ENCODE measurements around the gene SLC35B1. TPM values are rescaled to one million over a fixed set of nuclear protein-coding genes. Genes with fewer than 3 reads are reported as not detected.

The SLC35B1 gene
- total RNA-seq, 1 donor from 2014 or later = 69.2 TPM

DNA sequence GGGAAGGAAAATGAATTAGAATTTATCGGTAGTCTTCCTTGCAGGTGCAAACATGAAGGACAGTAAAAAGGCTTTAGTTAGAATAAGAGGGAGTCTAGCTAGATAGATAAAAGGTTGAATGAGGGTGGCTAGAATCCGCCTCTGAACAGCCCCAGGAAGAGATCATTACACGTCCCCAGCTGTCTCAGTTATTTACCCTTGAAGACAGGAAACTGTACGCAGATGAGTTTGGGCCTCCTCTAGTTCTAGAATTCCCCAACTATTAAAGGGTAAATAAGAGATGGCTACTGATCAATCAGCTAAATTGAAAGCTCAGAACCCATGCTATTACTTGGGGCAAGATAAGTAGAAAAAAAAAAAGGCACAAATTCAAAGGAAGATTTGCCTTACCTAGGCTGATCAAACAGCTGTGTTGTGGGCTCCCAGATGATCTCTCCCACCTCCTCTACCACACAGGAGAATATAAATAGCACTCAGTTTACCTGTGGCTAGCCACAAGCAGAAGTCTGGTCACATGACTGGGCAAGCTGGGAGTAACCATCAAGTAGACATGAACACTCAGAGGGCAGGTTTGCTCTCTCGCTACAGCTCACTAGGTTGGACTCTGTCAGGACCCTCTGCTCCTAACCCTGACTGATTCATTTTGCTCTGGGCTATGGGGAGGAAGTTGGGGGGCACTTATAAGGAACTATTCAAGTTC lies 39.2 kb upstream of the SLC35B1 start:
- H3K36me3 Mint-ChIP-seq = peaks cover 3% of the 10 kb centered on the region
- no peak for TF ChIP-seq CTCF (IDR thresholded peaks at IDR 0.05; ENCODE audit: unreplicated experiment)
- H3K4me1 Mint-ChIP-seq = peaks cover 18% of the 10 kb centered on the region
- H3K4me3 Mint-ChIP-seq = no peak overlapping the region
- no peak for DNase-seq (ENCODE audit: low spot score in 2 of 2, unreplicated experiment in 2 of 2)
- H3K27me3 Mint-ChIP-seq (ENCODE audit: low read depth) = no peaks in the 10 kb centered on the region
- peaks cover 3% of the 10 kb centered on the region for H3K9me3 Mint-ChIP-seq
- H3K27ac Mint-ChIP-seq = no peak overlapping the region

DNA sequence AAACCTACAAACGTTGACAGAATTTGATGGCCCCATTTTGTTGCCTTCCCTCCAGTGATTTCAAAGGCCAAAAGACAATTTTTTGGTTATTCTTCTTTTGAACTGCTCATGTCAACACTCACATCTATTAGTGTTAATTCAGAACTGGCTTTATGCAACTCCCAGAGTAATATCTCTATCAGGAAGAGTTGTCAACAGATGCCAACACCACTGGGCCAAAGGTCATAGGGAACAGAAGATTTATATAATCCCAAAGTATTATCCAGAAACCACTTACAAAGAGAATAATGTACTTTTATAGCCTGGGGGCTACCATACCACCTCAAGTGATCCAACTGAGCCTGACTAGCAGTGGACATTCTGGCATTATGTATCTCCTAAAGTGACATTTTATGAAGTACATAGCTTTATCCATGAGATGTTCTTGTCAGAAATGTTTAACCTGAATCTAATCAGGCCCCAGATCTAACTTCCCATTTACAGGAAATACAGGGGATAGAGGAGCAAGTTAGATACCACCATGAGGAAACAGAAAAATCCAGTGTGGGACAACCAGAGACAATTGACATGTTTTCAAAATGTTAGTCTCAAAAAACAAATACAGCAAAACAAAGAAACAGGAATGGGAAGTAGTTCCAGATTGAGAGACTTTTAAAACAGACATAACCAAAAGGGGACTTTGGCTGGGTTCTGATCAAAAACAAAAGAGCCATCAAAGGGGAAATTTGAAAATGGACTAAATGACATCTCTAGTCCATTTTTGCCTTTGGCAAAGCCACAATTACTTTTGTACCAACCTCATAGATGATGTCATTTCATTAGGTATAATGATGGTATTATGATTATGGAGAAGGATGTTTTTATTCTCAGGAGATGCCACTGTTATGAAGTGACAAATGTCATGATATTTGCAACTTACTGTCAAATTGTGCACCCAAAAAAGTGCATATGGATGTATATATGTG lies 37.7 kb upstream of the SLC35B1 start:
- TF ChIP-seq CTCF (IDR thresholded peaks at IDR 0.05; ENCODE audit: unreplicated experiment) = no peak
- no peak overlapping the region for H3K27ac Mint-ChIP-seq
- H3K9me3 Mint-ChIP-seq = peaks cover 3% of the 10 kb centered on the region
- H3K36me3 Mint-ChIP-seq = peaks cover 3% of the 10 kb centered on the region
- H3K4me3 Mint-ChIP-seq = no peak overlapping the region
- no peak for DNase-seq (ENCODE audit: low spot score in 2 of 2, unreplicated experiment in 2 of 2)
- no peaks in the 10 kb centered on the region for H3K27me3 Mint-ChIP-seq (ENCODE audit: low read depth)
- H3K4me1 Mint-ChIP-seq = peaks cover 31% of the 10 kb centered on the region

- peaks cover 3% of the 10 kb centered on the region for H3K36me3 Mint-ChIP-seq
- H3K4me1 Mint-ChIP-seq = peaks cover 38% of the 10 kb centered on the region
- peaks cover 3% of the 10 kb centered on the region for H3K9me3 Mint-ChIP-seq
- H3K27ac Mint-ChIP-seq = peak overlapping the region; percentile 90
- no peak for DNase-seq (ENCODE audit: low spot score in 2 of 2, unreplicated experiment in 2 of 2)
- no peak for TF ChIP-seq CTCF (IDR thresholded peaks at IDR 0.05; ENCODE audit: unreplicated experiment)
- H3K4me3 Mint-ChIP-seq = no peak overlapping the region
- H3K27me3 Mint-ChIP-seq (ENCODE audit: low read depth) = no peaks in the 10 kb centered on the region
Measured at GRCh38 chr17:49742166-49742638, 34.4 kb upstream of the SLC35B1 start.

- Mint-ChIP-seq H3K9me3 (peaks cover 3% of the 10 kb centered on the region), H3K36me3 (peaks cover 3% of the 10 kb centered on the region), H3K4me3 (no peak overlapping the region), H3K4me1 (peaks cover 37% of the 10 kb centered on the region), H3K27ac (peak overlapping the region; percentile 90), H3K27me3 (ENCODE audit: low read depth) (no peaks in the 10 kb centered on the region)
- no peak for TF ChIP-seq CTCF (IDR thresholded peaks at IDR 0.05; ENCODE audit: unreplicated experiment)
- DNase-seq (ENCODE audit: low spot score in 2 of 2, unreplicated experiment in 2 of 2) = no peak
Measured at GRCh38 chr17:49741692-49742076, 33.9 kb upstream of the SLC35B1 start.

DNA sequence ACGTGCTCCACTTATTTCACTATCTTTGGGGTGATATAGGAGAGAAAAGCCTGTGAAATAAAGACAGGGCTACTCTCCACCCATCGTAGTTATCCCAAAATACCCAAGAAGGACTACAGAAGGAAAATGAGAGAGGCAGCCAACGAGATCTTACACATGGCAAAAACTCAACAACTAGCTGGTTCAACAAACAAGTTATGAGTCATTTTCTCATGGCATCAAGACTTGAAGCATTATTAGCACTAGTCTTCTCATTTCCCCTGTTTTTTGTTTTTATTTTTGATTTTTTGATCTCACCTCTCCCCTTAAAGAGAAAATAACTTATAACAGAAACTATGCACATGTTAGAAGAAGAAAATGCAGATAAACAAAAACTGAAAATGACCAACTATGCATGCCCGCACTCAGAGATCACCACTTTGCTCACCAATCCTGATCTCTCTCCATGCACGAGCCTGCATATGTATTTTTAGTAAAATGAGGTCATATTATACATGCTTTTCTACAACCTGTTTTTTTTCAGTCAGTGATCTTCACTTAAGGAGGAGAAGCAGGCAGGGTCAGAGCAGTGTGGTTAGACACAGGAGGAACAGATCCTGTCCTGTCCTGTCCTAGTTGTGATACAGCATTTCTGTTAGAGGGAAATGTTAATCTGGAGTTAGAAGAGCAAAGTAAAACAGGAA lies 33.4 kb upstream of the SLC35B1 start:
- Mint-ChIP-seq H3K9me3 (peaks cover 3% of the 10 kb centered on the region), H3K4me3 (no peak overlapping the region), H3K36me3 (peaks cover 3% of the 10 kb centered on the region), H3K27me3 (ENCODE audit: low read depth) (no peaks in the 10 kb centered on the region), H3K4me1 (peaks cover 31% of the 10 kb centered on the region), H3K27ac (peak overlapping the region; percentile 90)
- DNase-seq (ENCODE audit: low spot score in 2 of 2, unreplicated experiment in 2 of 2) = no peak
- TF ChIP-seq CTCF (IDR thresholded peaks at IDR 0.05; ENCODE audit: unreplicated experiment) = no peak

Measured in mesothelial cell of epicardium (in vitro differentiated cells).